GM12878 (cell line): ENCODE results near the gene ABL2. TPM values are rescaled to one million over a fixed set of nuclear protein-coding genes. Genes with fewer than 3 reads are reported as not detected.

Source experiments
- ATAC-seq: fragments of 200-7000 bp; cut with Tn5 transposase; 3 replicates; pipeline ENCODE4 v1.9.1; 2020; ENCODE audit warnings: mild to moderate bottlenecking, moderate library complexity
- BruUV-seq: library from RNA; stranded (reverse); fragments of 400-500 nt; replicated peaks from 2 replicates; lab custom pipeline; 2021; lab: Mats Ljungman, UMichigan
- CTCF ChIA-PET: fragments of 300-600 bp; sonication (Branson Sonifier 250); formaldehyde crosslinking; extraction: SDS; loops from one replicate; lab custom pipeline; 2021; ENCODE audit warnings: inconsistent platforms; lab: Yijun Ruan, JAX
- POLR2A ChIA-PET: fragments of 350-600 bp; formaldehyde crosslinking; extraction: SDS; loops from one replicate; lab custom pipeline; 2021; ENCODE audit warnings: inconsistent platforms; lab: Charles Lee
- RAD21 ChIA-PET: fragments of 300-600 bp; sonication (Branson Sonifier 250); formaldehyde crosslinking; loops from one replicate; lab custom pipeline; 2023; ENCODE audit warnings: antibody characterized with exemption; ENCODE audit not compliant: unreplicated experiment; lab: Charles Lee
- SMC1A ChIA-PET: fragments of 300-600 bp; sonication (Branson Sonifier 250); formaldehyde crosslinking; loops from one replicate; lab custom pipeline; 2023; ENCODE audit not compliant: unreplicated experiment, uncharacterized antibody; lab: Charles Lee
- DNase-seq: peaks from one replicate; pipeline ENCODE4 v3.0.0-alpha.2; 2011; ENCODE audit warnings: low read depth, low spot score
- FAIRE-seq: peaks from 3 replicates; lab custom pipeline; 2011; peaks lifted over from hg19 to GRCh38; lab: Jason Lieb, UNC
- H2AFZ ChIP-seq: 2 replicates; pipeline ENCODE4 v1.6.0; 2011; ENCODE audit warnings: low read depth, low read length, control low read depth; ENCODE audit not compliant: control insufficient read depth
- H3K27ac ChIP-seq: 2 replicates; pipeline ENCODE4 v1.5.1; 2011; ENCODE audit warnings: control low read depth; ENCODE audit not compliant: control insufficient read depth, insufficient read depth
- H3K27me3 ChIP-seq, 2 experiments: replicated peaks in 1 of 2; 2 replicates each; pipeline versions ENCODE4 v1.6.0 to v1.6.1; 2011; ENCODE audit warnings: low read length in 1 of 2; ENCODE audit not compliant: control insufficient read depth in 2 of 2, insufficient read depth in 2 of 2
- H3K36me3 ChIP-seq, 2 experiments: 2 replicates each; pipeline ENCODE4 v1.5.1; 2011; ENCODE audit warnings: low read length in 1 of 2; ENCODE audit not compliant: control insufficient read depth in 2 of 2, insufficient read depth in 2 of 2
- H3K4me1 ChIP-seq: 2 replicates; pipeline ENCODE4 v1.6.1; 2011; ENCODE audit warnings: mild to moderate bottlenecking, low read length, moderate library complexity, mixed read lengths; ENCODE audit not compliant: control insufficient read depth, insufficient read depth
- H3K4me2 ChIP-seq: 2 replicates; pipeline ENCODE4 v1.6.0; 2011; ENCODE audit warnings: control low read depth; ENCODE audit not compliant: control insufficient read depth, insufficient read depth
- H3K4me3 ChIP-seq: fragments of 200-600 bp; sonication (generic); 2 replicates; pipeline ENCODE4 v1.5.1; 2016
- H3K79me2 ChIP-seq: 2 replicates; pipeline ENCODE4 v1.6.0; 2011; ENCODE audit warnings: low read length; ENCODE audit not compliant: control insufficient read depth, insufficient read depth
- H3K9ac ChIP-seq: 2 replicates; pipeline ENCODE4 v1.8.0; 2011; ENCODE audit warnings: low read length, control low read depth, mixed read lengths; ENCODE audit not compliant: control insufficient read depth, insufficient read depth
- H3K9me3 ChIP-seq: replicated peaks from 3 replicates; pipeline ENCODE4 v1.5.1; 2011; ENCODE audit warnings: mild to moderate bottlenecking, low read length; ENCODE audit not compliant: control insufficient read depth, insufficient read depth
- H4K20me1 ChIP-seq: 2 replicates; pipeline ENCODE4 v1.6.0; 2011; ENCODE audit not compliant: control insufficient read depth, insufficient read depth
- ATF7 ChIP-seq: fragments of 450-650 bp; IDR thresholded peaks from 2 replicates; pipeline ENCODE4 v1.6.1; 2016; ENCODE audit warnings: low read depth, mild to moderate bottlenecking
- CHD1 ChIP-seq: IDR thresholded peaks from 2 replicates; pipeline ENCODE4 v1.6.1; 2012; ENCODE audit warnings: low read depth, low read length, improper control_type of control experiment
- ESRRA ChIP-seq: IDR thresholded peaks from 2 replicates; pipeline ENCODE4 v1.6.1; 2012; ENCODE audit warnings: mild to moderate bottlenecking, low read length, improper control_type of control experiment
- HDAC6 ChIP-seq: fragments of 200-600 bp; sonication (generic); IDR thresholded peaks from one replicate; pipeline ENCODE4 v1.8.0; 2017; ENCODE audit warnings: antibody characterized with exemption; ENCODE audit not compliant: unreplicated experiment
- MYB ChIP-seq: fragments of 150-350 bp; IDR thresholded peaks from 2 replicates; pipeline ENCODE4 v1.6.1; 2014; ENCODE audit warnings: mild to moderate bottlenecking, low read depth, low read length, borderline replicate concordance
- NFIC ChIP-seq: IDR thresholded peaks from 2 replicates; pipeline ENCODE4 v1.6.1; 2012; ENCODE audit warnings: low read depth, mild to moderate bottlenecking, inconsistent platforms, low read length, moderate library complexity
- REST ChIP-seq: IDR thresholded peaks from 2 replicates; pipeline ENCODE4 v1.6.1; 2012; ENCODE audit warnings: mild to moderate bottlenecking, low read depth, low read length
- SKIL ChIP-seq: fragments of 450-650 bp; IDR thresholded peaks from 2 replicates; pipeline ENCODE4 v1.6.1; 2017; ENCODE audit warnings: mild to moderate bottlenecking, low read depth, inconsistent platforms; ENCODE audit not compliant: poor library complexity, severe bottlenecking
- SUPT20H ChIP-seq: IDR thresholded peaks from 2 replicates; pipeline ENCODE4 v1.6.1; 2011; ENCODE audit warnings: low read depth, mild to moderate bottlenecking, low read length, moderate library complexity, borderline replicate concordance; ENCODE audit not compliant: control insufficient read depth
- USF1 ChIP-seq: IDR thresholded peaks from 2 replicates; pipeline ENCODE4 v1.6.1; 2011; ENCODE audit warnings: borderline replicate concordance, low read depth, mild to moderate bottlenecking, moderate library complexity, mixed read lengths, low read length; ENCODE audit not compliant: insufficient read depth; ENCODE audit errors: extremely low read length
- ZNF592 ChIP-seq: fragments of 450-650 bp; IDR thresholded peaks from 2 replicates; pipeline ENCODE4 v1.6.1; 2017; ENCODE audit warnings: mild to moderate bottlenecking, moderate library complexity
- WGBS: methylation state at CpG from one replicate; pipeline ENCODE4 v1.1.6; 2016; ENCODE audit warnings: low lambda C conversion rate; ENCODE audit not compliant: insufficient replicate concordance, insufficient coverage; ENCODE audit errors: missing lambda C conversion rate; 5-methylcytosine and 5-hydroxymethylcytosine counted together
- in situ Hi-C: fragments of 300-500 bp; cut with MboI; formaldehyde crosslinking; loops from 9 replicates; pipeline ENCODE4 v1.14.3; 2018; ENCODE audit warnings: mixed read lengths
- intact Hi-C: fragments of 100-400 bp; cut with micrococcal nuclease; formaldehyde crosslinking; loops from one replicate; pipeline ENCODE4 v1.14.2; 2022; ENCODE audit not compliant: unreplicated experiment
- polyA plus RNA-seq, 11 experiments: library from polyadenylated mRNA; depleted of rRNA in 4 of 11; unstranded in 6 of 11; stranded (reverse) in 5 of 11; fragments of >200 nt; fragmentation: Nextera tagmentation in 4 of 11; fragmentation: Illumina TruSeq in 1 of 11; extraction: Ambion mirVana in 4 of 11; extraction: Trizol in 1 of 11; gene quantifications; 1 replicate in 1 of 11; 2 replicates in 10 of 11; pipeline versions ENCODE4 v1.2.1 to v1.2.3, GENCODE V29; 2011 to 2016; ENCODE audit warnings: inconsistent platforms in 2 of 11, missing spikeins in 2 of 11, low read depth in 1 of 11
- total RNA-seq, 4 experiments: library from RNA; depleted of rRNA in 3 of 4; stranded (reverse); fragments of >200 nt in 3 of 4; fragmentation: Illumina TruSeq in 1 of 4; extraction: Trizol in 1 of 4; gene quantifications; 2 replicates each; pipeline versions ENCODE4 v1.2.1 to v1.2.3, GENCODE V29; 2013 to 2021

The ABL2 gene
- total and polyA plus RNA-seq, 10 of the 15 experiments (the other 5 are each of a cell fraction or from before 2014, with no cell fraction given) = 0.57 to 9.4 (median 3.6) TPM

- TF ChIP-seq ATF7 (no peak), SUPT20H (no peak)
- TF ChIP-seq, all 136 proteins: peak for 0
Observed at GRCh38 chr1:179234863-179235262, 5.4 kb upstream of the ABL2 start (continued).

- POLR2A ChIA-PET = no interaction called here
- DNase-seq (no peak), ATAC-seq (no peak), FAIRE-seq (no peak)
- Histone ChIP-seq H4K20me1 (no peaks in the 10 kb centered on the region), H3K36me3 (no peaks in the 10 kb centered on the region), H3K9me3 (no peaks in the 10 kb centered on the region), H3K4me3 (no peak overlapping the region), H3K9ac (no peak overlapping the region), H3K27ac (no peak overlapping the region), H3K27me3 (no peaks in the 10 kb centered on the region), H2AFZ (no peak overlapping the region), H3K4me2 (no peak overlapping the region), H3K4me1 (no peaks in the 10 kb centered on the region), H3K79me2 (peaks cover 3% of the 10 kb centered on the region)
- SMC1A ChIA-PET = no interaction called here
- no TSS peak for BruUV-seq
- RAD21 ChIA-PET = interaction anchor here (0.6 kb wide), 1 partner anchor 64 kb away, joined by 4 read pairs; no protein-coding TSS in a partner anchor
- WGBS = 87% methylated on average over 4 of the region's 4 CpGs
- CTCF ChIA-PET = no interaction called here
- intact Hi-C loops = no loop called here
- in situ Hi-C loops = no loop called here
- TF ChIP-seq HDAC6 = no peak
- no peak for TF ChIP-seq REST
- TF ChIP-seq ZNF592 = no peak
- no peak for TF ChIP-seq MYB
- TF ChIP-seq SKIL = no peak
- TF ChIP-seq NFIC = no peak
- TF ChIP-seq USF1 = no peak
- no peak for TF ChIP-seq ESRRA
- no peak for TF ChIP-seq CHD1
Observed at GRCh38 chr1:179231923-179232322, 2.4 kb upstream of the ABL2 start.
